ENCODE data around the gene PKP2.

GRCh38 chr12:32877601-32878459 lies 18.7 kb downstream of the PKP2 start:
- no peak for TF ChIP-seq CTCF (IDR thresholded peaks at IDR 0.05; ENCODE audit: insufficient read depth, low read length)
- no peak for TF ChIP-seq GABPA (IDR thresholded peaks at IDR 0.05; ENCODE audit: low read depth)
